Erythroblast (primary cell): Measurements from ENCODE around the gene TXNDC11.

Experiments
- DNase-seq, 2 experiments: peaks; one replicate each; lab custom pipeline; 2025; lab: John Stamatoyannopoulos, UW
- GATA1 ChIP-seq: IDR thresholded peaks from 2 replicates; pipeline ENCODE4 v1.6.1; 2011; ENCODE audit warnings: low read depth, mild to moderate bottlenecking, control low read depth, low read length, moderate library complexity
- POLR2A ChIP-seq: IDR thresholded peaks from 2 replicates; pipeline ENCODE4 v1.6.1; 2011; ENCODE audit warnings: mild to moderate bottlenecking, low read length

The TXNDC11 gene

GRCh38 chr16:11684231-11685025 is 58.2 kb downstream of the TXNDC11 start:
- TF ChIP-seq POLR2A (no peak), GATA1 (no peak)
- no peak for DNase-seq

- DNase-seq = no peak
- TF ChIP-seq GATA1 (no peak), POLR2A (no peak)
Measured at GRCh38 chr16:11683145-11683544, 59.5 kb downstream of the TXNDC11 start.

GRCh38 chr16:11682655-11683096 is 60.0 kb downstream of the TXNDC11 start:
- TF ChIP-seq POLR2A (no peak), GATA1 (no peak)
- DNase-seq = peak in 1 of 2 experiments; percentile 32

- TF ChIP-seq POLR2A = no peak
- no peak for TF ChIP-seq GATA1
- no peak for DNase-seq
Measured at GRCh38 chr16:11681976-11682654, 60.5 kb downstream of the TXNDC11 start.

- peak in 1 of 2 experiments; percentile 32 for DNase-seq
- TF ChIP-seq GATA1 (no peak), POLR2A (no peak)
Measured at GRCh38 chr16:11681556-11681955, 61.1 kb downstream of the TXNDC11 start.

- no peak for DNase-seq
- TF ChIP-seq POLR2A = no peak
- no peak for TF ChIP-seq GATA1
Measured at GRCh38 chr16:11679941-11680911, 62.4 kb downstream of the TXNDC11 start.

GRCh38 chr16:11679250-11679649 is 63.4 kb downstream of the TXNDC11 start:
- no peak for TF ChIP-seq POLR2A
- TF ChIP-seq GATA1 = no peak
- DNase-seq = no peak

- TF ChIP-seq POLR2A = no peak
- no peak for TF ChIP-seq GATA1
- no peak for DNase-seq
Measured at GRCh38 chr16:11677959-11678881, 64.4 kb downstream of the TXNDC11 start.

GRCh38 chr16:11677451-11677951 is 65.2 kb downstream of the TXNDC11 start:
- TF ChIP-seq GATA1 (no peak), POLR2A (no peak)
- no peak for DNase-seq

GRCh38 chr16:11676799-11677198 is 65.9 kb downstream of the TXNDC11 start:
- no peak for DNase-seq
- TF ChIP-seq GATA1 = no peak
- TF ChIP-seq POLR2A = no peak

GRCh38 chr16:11675561-11676511 is 66.8 kb downstream of the TXNDC11 start:
- DNase-seq = no peak
- TF ChIP-seq POLR2A = no peak
- no peak for TF ChIP-seq GATA1
